OCI-LY7 (cell line): ENCODE results near the gene RAD9B. TPM values are rescaled to one million over a fixed set of nuclear protein-coding genes. Genes with fewer than 3 reads are reported as not detected.
A peak's percentile ranks its signal among the peaks of the same experiment; 100 is the strongest.

Experiments used
- BruUV-seq: library from RNA; stranded (reverse); fragments of 400-500 nt; replicated peaks from 2 replicates; lab custom pipeline; 2021; lab: Mats Ljungman, UMichigan
- CTCF ChIA-PET: fragments of 300-600 bp; sonication (Branson Sonifier 250); formaldehyde crosslinking; loops from one replicate; lab custom pipeline; 2022; ENCODE audit warnings: antibody characterized with exemption; ENCODE audit not compliant: unreplicated experiment; lab: Charles Lee
- POLR2A ChIA-PET: fragments of 300-600 bp; sonication (Branson Sonifier 250); formaldehyde crosslinking; loops from one replicate; lab custom pipeline; 2022; ENCODE audit warnings: antibody characterized with exemption; lab: Charles Lee
- DNase-seq: peaks from one replicate; pipeline ENCODE4 v3.0.0-alpha.2; 2015; ENCODE audit warnings: low spot score
- H2AFZ ChIP-seq: fragments of 200-600 bp; sonication (generic), shearing (Covaris generic); 2 replicates; pipeline ENCODE4 v1.6.1; 2014; ENCODE audit warnings: mild to moderate bottlenecking, antibody characterized with exemption, low read length, moderate library complexity
- H3K27ac ChIP-seq: fragments of 200-600 bp; sonication (generic); 2 replicates; pipeline ENCODE4 v1.5.1; 2014; ENCODE audit warnings: mixed run types, low read depth, mild to moderate bottlenecking, moderate library complexity, low read length, inconsistent platforms; ENCODE audit not compliant: poor library complexity, severe bottlenecking
- H3K36me3 ChIP-seq: fragments of 200-600 bp; sonication (generic); 2 replicates; pipeline ENCODE4 v1.6.1; 2014; ENCODE audit warnings: mild to moderate bottlenecking, antibody characterized with exemption, low read length, moderate library complexity, mixed read lengths; ENCODE audit not compliant: insufficient read depth
- H3K4me1 ChIP-seq: fragments of 200-600 bp; sonication (generic); 2 replicates; pipeline ENCODE4 v1.5.1; 2014; ENCODE audit warnings: mild to moderate bottlenecking, low read length; ENCODE audit not compliant: insufficient read depth, poor library complexity, severe bottlenecking
- H3K4me2 ChIP-seq: fragments of 200-600 bp; sonication (generic); 2 replicates; pipeline ENCODE4 v1.6.1; 2014; ENCODE audit warnings: mild to moderate bottlenecking, low read length
- H3K4me3 ChIP-seq: fragments of 200-600 bp; sonication (generic); 2 replicates; pipeline ENCODE4 v1.5.1; 2014; ENCODE audit warnings: mild to moderate bottlenecking, low read depth, low read length; ENCODE audit not compliant: poor library complexity, severe bottlenecking
- H3K79me2 ChIP-seq: fragments of 200-600 bp; sonication (generic); 2 replicates; pipeline ENCODE4 v1.6.1; 2016; ENCODE audit warnings: low read depth, mild to moderate bottlenecking, low read length, moderate library complexity, mixed read lengths; ENCODE audit not compliant: insufficient read depth
- H3K9me2 ChIP-seq: fragments of 200-600 bp; sonication (generic); 2 replicates; pipeline ENCODE4 v1.6.1; 2016; ENCODE audit warnings: mild to moderate bottlenecking, low read length, mixed read lengths; ENCODE audit not compliant: insufficient read depth
- H3K9me3 ChIP-seq: fragments of 200-600 bp; sonication (generic); 2 replicates; pipeline ENCODE4 v1.6.1; 2014; ENCODE audit warnings: mild to moderate bottlenecking, mixed run types, low read length, mixed read lengths
- H4K20me1 ChIP-seq: fragments of 200-600 bp; sonication (generic); 2 replicates; pipeline ENCODE4 v1.6.1; 2014; ENCODE audit warnings: mild to moderate bottlenecking, antibody characterized with exemption, low read length, moderate library complexity, mixed read lengths; ENCODE audit not compliant: insufficient read depth
- EZH2phosphoT487 ChIP-seq: fragments of 200-600 bp; sonication (generic); IDR thresholded peaks from 2 replicates; pipeline ENCODE4 v1.6.1; 2018; ENCODE audit warnings: low read depth, borderline replicate concordance, mild to moderate bottlenecking, mixed run types, antibody characterized with exemption, low read length, moderate library complexity, mixed read lengths
- intact Hi-C: fragments of 100-400 bp; cut with micrococcal nuclease; formaldehyde crosslinking; loops from one replicate; pipeline ENCODE4 v1.10.0; 2022; ENCODE audit not compliant: unreplicated experiment
- total RNA-seq, 2 experiments: library from RNA; depleted of rRNA in 1 of 2; stranded (reverse); fragments of >200 nt in 1 of 2; shearing (Covaris generic) in 1 of 2; gene quantifications; 2 replicates each; pipeline ENCODE4 v1.2.3, GENCODE V29; 2014 to 2022
- TF ChIP-seq, protein P1 (sequence below): fragments of 200-600 bp; sonication (generic); conservative IDR thresholded peaks from 2 replicates; pipeline ENCODE4 v1.5.1; 2014; ENCODE audit warnings: mild to moderate bottlenecking, antibody characterized with exemption, low read length, moderate library complexity, mixed read lengths

RAD9B gene
- total RNA-seq, 2 experiments from 2014 or later = 0.76 to 3.0 TPM

DNA sequence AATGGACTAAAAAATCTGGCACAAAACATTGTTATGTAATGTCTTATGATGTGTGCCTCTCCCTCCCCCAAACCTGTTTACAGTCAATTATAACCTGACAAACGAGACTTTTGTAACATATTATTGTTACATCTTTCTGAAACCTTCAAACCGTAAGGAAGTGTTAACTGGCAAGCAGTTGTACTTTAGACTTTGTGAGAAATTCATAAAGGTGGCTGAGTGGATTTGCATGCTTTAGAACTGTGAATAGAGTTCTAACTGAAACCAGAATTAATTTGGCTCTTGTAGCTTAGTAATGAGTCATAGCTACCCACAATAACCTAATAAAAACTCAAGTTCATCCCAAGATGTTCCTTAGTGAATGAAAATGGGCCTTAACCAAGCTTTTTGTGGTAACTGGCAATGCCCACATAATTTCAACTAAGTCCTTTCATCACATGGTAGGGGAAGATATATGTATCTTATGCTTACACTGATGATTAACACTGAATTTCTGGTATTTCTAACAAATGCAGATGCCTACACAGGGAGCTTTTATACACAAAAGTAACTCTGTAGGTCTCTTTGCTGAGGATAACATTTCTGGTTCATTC, 29.7 kb downstream of the RAD9B start:
- peak overlapping the region; percentile 17 for H3K27ac ChIP-seq
- H3K4me2 ChIP-seq = peak overlapping the region; percentile 41; the same call in 1 of the 2 replicates
- H3K79me2 ChIP-seq = peaks cover 9% of the 10 kb centered on the region; the same call in 1 of the 2 replicates
- no peak for TF ChIP-seq EZH2phosphoT487
- TF ChIP-seq, protein P1, sequence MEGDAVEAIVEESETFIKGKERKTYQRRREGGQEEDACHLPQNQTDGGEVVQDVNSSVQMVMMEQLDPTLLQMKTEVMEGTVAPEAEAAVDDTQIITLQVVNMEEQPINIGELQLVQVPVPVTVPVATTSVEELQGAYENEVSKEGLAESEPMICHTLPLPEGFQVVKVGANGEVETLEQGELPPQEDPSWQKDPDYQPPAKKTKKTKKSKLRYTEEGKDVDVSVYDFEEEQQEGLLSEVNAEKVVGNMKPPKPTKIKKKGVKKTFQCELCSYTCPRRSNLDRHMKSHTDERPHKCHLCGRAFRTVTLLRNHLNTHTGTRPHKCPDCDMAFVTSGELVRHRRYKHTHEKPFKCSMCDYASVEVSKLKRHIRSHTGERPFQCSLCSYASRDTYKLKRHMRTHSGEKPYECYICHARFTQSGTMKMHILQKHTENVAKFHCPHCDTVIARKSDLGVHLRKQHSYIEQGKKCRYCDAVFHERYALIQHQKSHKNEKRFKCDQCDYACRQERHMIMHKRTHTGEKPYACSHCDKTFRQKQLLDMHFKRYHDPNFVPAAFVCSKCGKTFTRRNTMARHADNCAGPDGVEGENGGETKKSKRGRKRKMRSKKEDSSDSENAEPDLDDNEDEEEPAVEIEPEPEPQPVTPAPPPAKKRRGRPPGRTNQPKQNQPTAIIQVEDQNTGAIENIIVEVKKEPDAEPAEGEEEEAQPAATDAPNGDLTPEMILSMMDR = no peak
- H3K9me3 ChIP-seq = no peaks in the 10 kb centered on the region
- intact Hi-C loops = no loop called here
- CTCF ChIA-PET = interaction anchor here (0.7 kb wide), 1 partner anchor 55 kb away, joined by 3 read pairs; no protein-coding TSS in a partner anchor
- peaks cover 35% of the 10 kb centered on the region for H3K4me1 ChIP-seq
- H4K20me1 ChIP-seq = no peaks in the 10 kb centered on the region
- H3K36me3 ChIP-seq = peaks cover 74% of the 10 kb centered on the region
- BruUV-seq = no TSS peak
- POLR2A ChIA-PET = interaction anchor here (0.6 to 2.8 kb wide), 5 partner anchors 11 to 88 kb away, joined by 3 to 18 read pairs (median 5); no protein-coding TSS in a partner anchor
- no peak overlapping the region for H2AFZ ChIP-seq
- no peak for DNase-seq
- no peaks in the 10 kb centered on the region for H3K9me2 ChIP-seq
- no peak overlapping the region for H3K4me3 ChIP-seq

DNA sequence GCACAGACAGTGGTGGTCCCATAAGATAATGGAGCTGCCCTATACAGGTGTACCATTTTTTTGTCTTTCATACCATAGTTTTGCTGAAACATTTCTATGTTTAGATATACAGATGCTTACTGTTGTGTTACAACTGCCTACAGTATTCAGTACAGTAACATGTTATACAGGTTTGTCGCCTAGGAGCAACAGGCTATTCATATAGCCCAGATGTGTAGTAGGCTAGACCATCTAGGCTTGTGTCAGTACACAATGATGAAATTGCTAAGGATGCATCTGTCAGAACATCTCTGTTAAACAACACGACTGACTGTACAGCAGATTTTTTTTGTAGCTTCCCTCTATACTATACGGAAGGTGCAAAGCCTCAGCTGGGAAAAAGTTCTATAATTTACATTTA, 30.5 kb downstream of the RAD9B start:
- no peak for DNase-seq
- Histone ChIP-seq H3K79me2 (peaks cover 9% of the 10 kb centered on the region; the same call in 1 of the 2 replicates), H3K36me3 (peaks cover 82% of the 10 kb centered on the region), H3K9me3 (no peaks in the 10 kb centered on the region), H3K4me2 (no peak overlapping the region; the same call in 1 of the 2 replicates), H3K27ac (no peak overlapping the region), H3K9me2 (no peaks in the 10 kb centered on the region), H4K20me1 (no peaks in the 10 kb centered on the region), H3K4me1 (peaks cover 35% of the 10 kb centered on the region), H2AFZ (no peak overlapping the region), H3K4me3 (no peak overlapping the region)
- POLR2A ChIA-PET = interaction anchor here (0.6 to 2.8 kb wide), 5 partner anchors 13 to 85 kb away, joined by 3 to 18 read pairs (median 4); no protein-coding TSS in a partner anchor
- no TSS peak for BruUV-seq
- intact Hi-C loops = no loop called here
- CTCF ChIA-PET = no interaction called here
- TF ChIP-seq EZH2phosphoT487 = no peak
- TF ChIP-seq, protein P1 = no peak

DNA sequence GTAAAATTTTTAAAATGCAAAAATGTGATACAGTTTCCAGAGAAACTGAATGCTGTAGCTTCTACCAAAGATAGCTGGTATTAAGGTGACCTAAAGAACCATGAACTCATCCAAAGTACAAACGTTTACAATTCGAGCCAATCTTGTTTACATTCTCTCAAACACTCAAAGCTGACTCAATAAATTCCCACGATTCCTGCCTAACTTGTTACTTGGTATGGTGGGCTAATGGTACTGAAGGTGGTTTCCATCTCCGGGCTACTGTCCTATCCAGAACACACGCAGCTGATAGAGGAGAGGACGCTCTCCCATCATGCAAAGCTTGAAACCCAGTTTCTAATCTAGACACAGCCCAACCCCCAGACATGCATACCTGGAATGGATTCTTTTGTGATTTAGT, 31.5 kb downstream of the RAD9B start:
- POLR2A ChIA-PET = interaction anchor here (0.6 to 2.8 kb wide), 6 partner anchors 14 to 523 kb away, joined by 3 to 18 read pairs (median 4); no protein-coding TSS in a partner anchor
- no peaks in the 10 kb centered on the region for H3K9me3 ChIP-seq
- H4K20me1 ChIP-seq = no peaks in the 10 kb centered on the region
- no peak overlapping the region for H3K27ac ChIP-seq
- no peak overlapping the region for H3K4me2 ChIP-seq
- H3K36me3 ChIP-seq = peaks cover 91% of the 10 kb centered on the region
- TSS peak; percentile 14 for BruUV-seq
- peaks cover 35% of the 10 kb centered on the region for H3K4me1 ChIP-seq
- H3K79me2 ChIP-seq = peaks cover 9% of the 10 kb centered on the region; the same call in 1 of the 2 replicates
- intact Hi-C loops = no loop called here
- CTCF ChIA-PET = interaction anchor here (0.6 kb wide), 1 partner anchor 68 kb away, joined by 3 read pairs; no protein-coding TSS in a partner anchor
- TF ChIP-seq, protein P1 = no peak
- H3K9me2 ChIP-seq = no peaks in the 10 kb centered on the region
- no peak overlapping the region for H2AFZ ChIP-seq
- no peak for DNase-seq
- H3K4me3 ChIP-seq = no peak overlapping the region
